ENCODE measurements around the gene PLA2G4D. TPM values are rescaled to one million over a fixed set of nuclear protein-coding genes. Genes with fewer than 3 reads are reported as not detected.

PLA2G4D gene
- total RNA-seq, 1 experiment from 2014 or later = not detected

DNA sequence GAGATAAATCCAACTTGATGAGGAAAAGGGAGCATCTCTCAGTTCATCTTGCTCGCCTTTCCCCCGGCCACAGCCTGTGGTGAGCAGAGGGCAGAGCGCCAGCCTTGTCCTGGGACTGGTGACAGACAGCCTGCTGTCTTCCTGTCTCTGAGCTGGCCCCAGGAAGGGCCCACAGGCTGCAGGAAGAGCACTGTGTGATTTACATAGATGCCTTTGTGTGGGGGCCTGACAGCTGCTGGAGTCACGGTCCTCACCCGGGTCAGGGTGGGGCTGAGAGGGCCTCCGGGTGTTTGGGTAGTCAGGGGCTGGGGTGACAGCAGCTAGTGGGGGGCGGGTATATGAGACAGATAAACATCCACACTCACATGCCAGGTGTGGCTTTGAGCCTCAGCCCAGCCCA lies 29.3 kb downstream of the PLA2G4D start:
- ChIA-PET POLR2A (interaction anchor here (1.6 kb wide), 1 partner anchor 69 kb away, joined by 5 read pairs; no protein-coding TSS in a partner anchor), CTCF (interaction anchor here (0.6 to 15.6 kb wide), 8 partner anchors 16 to 1186 kb away, joined by 3 to 180 read pairs (median 24); no protein-coding TSS in a partner anchor)
- BruUV-seq (replicated peaks) = no TSS peak
- Mint-ChIP-seq H3K4me1 (ENCODE audit: insufficient read depth, unreplicated experiment) (peaks cover 8% of the 10 kb centered on the region), H3K27ac (ENCODE audit: low read depth, unreplicated experiment) (no peak overlapping the region), H3K36me3 (ENCODE audit: insufficient read depth, unreplicated experiment) (no peaks in the 10 kb centered on the region), H3K4me3 (ENCODE audit: unreplicated experiment) (no peak overlapping the region), H3K9me3 (ENCODE audit: unreplicated experiment) (no peaks in the 10 kb centered on the region), H3K27me3 (ENCODE audit: insufficient read depth, unreplicated experiment) (no peaks in the 10 kb centered on the region)
- DNase-seq (ENCODE audit: unreplicated experiment) = no peak
- intact Hi-C loops (cut with micrococcal nuclease) = loop anchor here (5.0 kb wide), 1 partner anchor 587 kb away; no protein-coding TSS in a partner anchor
- TF ChIP-seq, protein P1, sequence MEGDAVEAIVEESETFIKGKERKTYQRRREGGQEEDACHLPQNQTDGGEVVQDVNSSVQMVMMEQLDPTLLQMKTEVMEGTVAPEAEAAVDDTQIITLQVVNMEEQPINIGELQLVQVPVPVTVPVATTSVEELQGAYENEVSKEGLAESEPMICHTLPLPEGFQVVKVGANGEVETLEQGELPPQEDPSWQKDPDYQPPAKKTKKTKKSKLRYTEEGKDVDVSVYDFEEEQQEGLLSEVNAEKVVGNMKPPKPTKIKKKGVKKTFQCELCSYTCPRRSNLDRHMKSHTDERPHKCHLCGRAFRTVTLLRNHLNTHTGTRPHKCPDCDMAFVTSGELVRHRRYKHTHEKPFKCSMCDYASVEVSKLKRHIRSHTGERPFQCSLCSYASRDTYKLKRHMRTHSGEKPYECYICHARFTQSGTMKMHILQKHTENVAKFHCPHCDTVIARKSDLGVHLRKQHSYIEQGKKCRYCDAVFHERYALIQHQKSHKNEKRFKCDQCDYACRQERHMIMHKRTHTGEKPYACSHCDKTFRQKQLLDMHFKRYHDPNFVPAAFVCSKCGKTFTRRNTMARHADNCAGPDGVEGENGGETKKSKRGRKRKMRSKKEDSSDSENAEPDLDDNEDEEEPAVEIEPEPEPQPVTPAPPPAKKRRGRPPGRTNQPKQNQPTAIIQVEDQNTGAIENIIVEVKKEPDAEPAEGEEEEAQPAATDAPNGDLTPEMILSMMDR (IDR thresholded peaks at IDR 0.05; ENCODE audit: unreplicated experiment) = no peak

DNA sequence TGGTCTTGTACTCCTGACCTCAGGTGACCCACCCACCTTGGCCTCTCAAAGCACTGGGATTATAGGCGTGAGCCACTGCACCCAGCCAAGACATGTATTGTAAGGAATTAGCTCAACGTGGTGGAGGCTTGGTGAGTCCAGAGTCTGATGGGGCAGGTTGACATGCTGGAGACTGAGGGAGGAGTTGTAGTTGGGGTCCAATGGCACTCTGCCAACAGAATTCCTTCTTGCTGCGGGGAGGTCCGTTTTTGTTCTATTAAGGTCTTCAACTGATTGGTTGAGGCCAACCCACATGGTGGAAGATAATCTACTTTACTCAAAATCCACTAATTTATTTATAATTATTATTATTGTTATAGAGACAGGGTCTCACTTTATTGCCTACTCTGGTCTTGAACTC lies 30.1 kb downstream of the PLA2G4D start:
- Mint-ChIP-seq H3K9me3 (ENCODE audit: unreplicated experiment) (no peaks in the 10 kb centered on the region), H3K27ac (ENCODE audit: low read depth, unreplicated experiment) (no peak overlapping the region), H3K36me3 (ENCODE audit: insufficient read depth, unreplicated experiment) (no peaks in the 10 kb centered on the region), H3K4me1 (ENCODE audit: insufficient read depth, unreplicated experiment) (peaks cover 8% of the 10 kb centered on the region), H3K27me3 (ENCODE audit: insufficient read depth, unreplicated experiment) (no peaks in the 10 kb centered on the region), H3K4me3 (ENCODE audit: unreplicated experiment) (no peak overlapping the region)
- no peak for DNase-seq (ENCODE audit: unreplicated experiment)
- ChIA-PET POLR2A (interaction anchor here (0.7 kb wide), 1 partner anchor 44 kb away, joined by 3 read pairs; no protein-coding TSS in a partner anchor), CTCF (interaction anchor here (1.6 to 15.6 kb wide), 5 partner anchors 18 to 84 kb away, joined by 6 to 180 read pairs (median 122); no protein-coding TSS in a partner anchor)
- no TSS peak for BruUV-seq (replicated peaks)
- TF ChIP-seq, protein P1 (IDR thresholded peaks at IDR 0.05; ENCODE audit: unreplicated experiment) = no peak
- intact Hi-C loops (cut with micrococcal nuclease) = no loop called here

DNA sequence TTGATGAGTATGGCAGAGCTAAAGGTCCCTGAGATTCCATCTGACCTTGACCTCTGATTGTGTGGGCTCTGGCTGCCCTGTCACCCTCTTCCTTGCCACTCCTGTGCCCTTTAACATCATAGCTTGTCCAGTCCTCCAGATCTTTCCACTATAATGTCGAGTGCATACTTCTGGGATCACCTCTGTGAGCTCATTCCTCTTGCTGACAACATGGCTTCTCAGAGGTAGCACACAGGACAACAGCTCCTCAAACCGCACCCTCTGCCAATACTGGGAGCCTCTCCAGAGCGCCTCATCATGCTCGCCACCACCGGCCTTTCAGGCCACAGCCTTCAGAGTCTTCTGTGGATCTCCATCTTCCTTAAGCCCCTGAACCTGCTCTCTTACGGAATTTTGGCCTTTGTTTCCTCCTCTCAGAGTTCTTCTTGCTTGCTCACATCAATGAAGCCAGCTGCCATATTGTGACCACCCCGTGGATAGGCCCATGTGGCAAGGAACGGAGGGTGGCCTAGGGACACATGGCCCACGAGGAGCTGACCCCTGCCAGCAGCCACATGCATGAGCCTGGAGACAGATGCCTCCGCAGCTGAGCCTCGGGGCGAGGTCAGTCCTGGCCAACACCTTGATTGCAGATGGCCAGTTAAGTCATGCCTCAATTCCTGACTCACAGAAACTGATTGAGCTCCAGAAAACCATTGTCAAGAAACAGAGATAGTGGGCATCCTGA lies 31.1 kb downstream of the PLA2G4D start:
- ChIA-PET CTCF (interaction anchor here (1.3 to 15.6 kb wide), 7 partner anchors 19 to 83 kb away, joined by 3 to 180 read pairs (median 8); no protein-coding TSS in a partner anchor), POLR2A (interaction anchor here (0.7 to 0.9 kb wide), 2 partner anchors 83 to 203 kb away, joined by 3 to 5 read pairs; no protein-coding TSS in a partner anchor)
- no peaks in the 10 kb centered on the region for H3K36me3 Mint-ChIP-seq (ENCODE audit: insufficient read depth, unreplicated experiment)
- no peak overlapping the region for H3K4me3 Mint-ChIP-seq (ENCODE audit: unreplicated experiment)
- H3K27ac Mint-ChIP-seq (ENCODE audit: low read depth, unreplicated experiment) = no peak overlapping the region
- intact Hi-C loops (cut with micrococcal nuclease) = no loop called here
- DNase-seq (ENCODE audit: unreplicated experiment) = no peak
- peaks cover 9% of the 10 kb centered on the region for H3K4me1 Mint-ChIP-seq (ENCODE audit: insufficient read depth, unreplicated experiment)
- no peaks in the 10 kb centered on the region for H3K9me3 Mint-ChIP-seq (ENCODE audit: unreplicated experiment)
- BruUV-seq (replicated peaks) = no TSS peak
- TF ChIP-seq, protein P1 (IDR thresholded peaks at IDR 0.05; ENCODE audit: unreplicated experiment) = no peak
- H3K27me3 Mint-ChIP-seq (ENCODE audit: insufficient read depth, unreplicated experiment) = no peaks in the 10 kb centered on the region

DNA sequence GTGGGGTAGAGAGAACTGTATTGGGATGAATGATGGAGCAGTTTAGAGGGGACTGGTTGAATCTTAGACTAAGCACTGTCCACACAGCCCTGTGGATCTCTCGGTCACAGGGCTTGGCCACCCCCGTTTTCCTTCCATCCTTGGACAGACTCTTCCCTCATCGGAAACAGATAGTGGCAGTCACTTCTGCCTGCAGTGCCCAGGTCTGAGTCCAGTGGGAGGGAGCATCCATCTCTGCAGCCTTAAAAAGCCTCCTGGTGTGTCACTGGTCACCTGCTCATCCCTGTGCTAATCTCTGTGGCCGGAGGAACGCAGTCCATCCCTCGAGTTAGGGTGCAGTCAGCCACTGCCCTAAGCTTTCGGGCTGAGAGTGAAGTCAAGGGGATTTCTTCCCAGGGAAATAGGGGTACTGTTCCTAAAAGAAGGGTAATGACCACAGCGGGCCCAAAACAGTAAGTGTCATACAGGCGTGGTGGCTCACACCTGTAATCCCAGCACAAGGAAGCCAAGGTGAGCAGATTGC lies 32.0 kb downstream of the PLA2G4D start:
- no TSS peak for BruUV-seq (replicated peaks)
- H3K27ac Mint-ChIP-seq (ENCODE audit: low read depth, unreplicated experiment) = no peak overlapping the region
- peaks cover 18% of the 10 kb centered on the region for H3K4me1 Mint-ChIP-seq (ENCODE audit: insufficient read depth, unreplicated experiment)
- TF ChIP-seq, protein P1 (IDR thresholded peaks at IDR 0.05; ENCODE audit: unreplicated experiment) = no peak
- H3K9me3 Mint-ChIP-seq (ENCODE audit: unreplicated experiment) = no peaks in the 10 kb centered on the region
- no peak for DNase-seq (ENCODE audit: unreplicated experiment)
- POLR2A ChIA-PET = no interaction called here
- H3K27me3 Mint-ChIP-seq (ENCODE audit: insufficient read depth, unreplicated experiment) = no peaks in the 10 kb centered on the region
- intact Hi-C loops (cut with micrococcal nuclease) = no loop called here
- no peak overlapping the region for H3K4me3 Mint-ChIP-seq (ENCODE audit: unreplicated experiment)
- H3K36me3 Mint-ChIP-seq (ENCODE audit: insufficient read depth, unreplicated experiment) = peaks cover 6% of the 10 kb centered on the region
- CTCF ChIA-PET = interaction anchor here (0.6 to 15.6 kb wide), 7 partner anchors 20 to 82 kb away, joined by 3 to 180 read pairs (median 8); no protein-coding TSS in a partner anchor

All from MCF 10A (cell line).